SW480 (cell line): Measurements from ENCODE around the gene PRPH2.
"Not testable (repeated sequence)": the region's sequence is repeated elsewhere in the genome, so short reads cannot be mapped to it uniquely, and the experiment has no call there.

ENCODE experiments used
- DNase-seq: peaks from one replicate; pipeline ENCODE4 v3.0.0-alpha.2; 2016; ENCODE audit warnings: low spot score

PRPH2 gene

GRCh38 chr6:42698217-42698616 is 24.2 kb downstream of the PRPH2 start:
- DNase-seq = no peak

- DNase-seq = no peak
Measured at GRCh38 chr6:42697268-42697655, 25.1 kb downstream of the PRPH2 start.

- DNase-seq = no peak
Measured at GRCh38 chr6:42696526-42697267, 25.7 kb downstream of the PRPH2 start.

- no peak for DNase-seq
Measured at GRCh38 chr6:42694586-42694985, 27.8 kb downstream of the PRPH2 start.

GRCh38 chr6:42693725-42694323 is 28.6 kb downstream of the PRPH2 start:
- no peak for DNase-seq

GRCh38 chr6:42692137-42692911 is 30.1 kb downstream of the PRPH2 start:
- DNase-seq = no peak

- no peak for DNase-seq
Measured at GRCh38 chr6:42690872-42691271, 31.5 kb downstream of the PRPH2 start.

GRCh38 chr6:42690151-42690702 is 32.2 kb downstream of the PRPH2 start:
- no peak for DNase-seq

GRCh38 chr6:42689371-42689770 is 33.0 kb downstream of the PRPH2 start:
- no peak for DNase-seq

- no peak for DNase-seq
Measured at GRCh38 chr6:42688281-42688680, 34.1 kb downstream of the PRPH2 start.

- DNase-seq = no peak
Measured at GRCh38 chr6:42679358-42679757, 43.0 kb downstream of the PRPH2 start.

- no peak for DNase-seq
Measured at GRCh38 chr6:42674780-42675179, 47.6 kb downstream of the PRPH2 start.

GRCh38 chr6:42674368-42674767 is 48.0 kb downstream of the PRPH2 start:
- not testable (repeated sequence) for DNase-seq

GRCh38 chr6:42664718-42665117 is 57.7 kb downstream of the PRPH2 start:
- no peak for DNase-seq

GRCh38 chr6:42661540-42662153 is 60.8 kb downstream of the PRPH2 start:
- DNase-seq = peak; percentile 61

GRCh38 chr6:42659806-42660205 is 62.6 kb downstream of the PRPH2 start:
- DNase-seq = no peak

GRCh38 chr6:42653851-42654250 is 68.5 kb downstream of the PRPH2 start:
- DNase-seq = no peak

GRCh38 chr6:42652024-42652746 is 70.2 kb downstream of the PRPH2 start:
- no peak for DNase-seq
